ENCODE data around the gene MEPCE.
A peak's percentile ranks its signal among the peaks of the same experiment; 100 is the strongest.

MEPCE gene

GRCh38 chr7:100389437-100390088 lies 40.1 kb upstream of the MEPCE start:
- H3K4me3 ChIP-seq (ENCODE audit: low read depth, low read length): no peak overlapping the region
- no peak for DNase-seq (ENCODE audit: low read depth)
- TF ChIP-seq CTCF (IDR thresholded peaks at IDR 0.05; ENCODE audit: insufficient read depth, low read depth, low read length, missing control alignments): no peak

GRCh38 chr7:100390286-100391009 lies 39.2 kb upstream of the MEPCE start:
- no peak overlapping the region for H3K4me3 ChIP-seq (ENCODE audit: low read depth, low read length)
- no peak for DNase-seq (ENCODE audit: low read depth)
- no peak for TF ChIP-seq CTCF (IDR thresholded peaks at IDR 0.05; ENCODE audit: insufficient read depth, low read depth, low read length, missing control alignments)

GRCh38 chr7:100393233-100393905 lies 36.3 kb upstream of the MEPCE start:
- no peak overlapping the region for H3K4me3 ChIP-seq (ENCODE audit: low read depth, low read length)
- DNase-seq (ENCODE audit: low read depth): no peak
- TF ChIP-seq CTCF (IDR thresholded peaks at IDR 0.05; ENCODE audit: insufficient read depth, low read depth, low read length, missing control alignments): no peak

DNA sequence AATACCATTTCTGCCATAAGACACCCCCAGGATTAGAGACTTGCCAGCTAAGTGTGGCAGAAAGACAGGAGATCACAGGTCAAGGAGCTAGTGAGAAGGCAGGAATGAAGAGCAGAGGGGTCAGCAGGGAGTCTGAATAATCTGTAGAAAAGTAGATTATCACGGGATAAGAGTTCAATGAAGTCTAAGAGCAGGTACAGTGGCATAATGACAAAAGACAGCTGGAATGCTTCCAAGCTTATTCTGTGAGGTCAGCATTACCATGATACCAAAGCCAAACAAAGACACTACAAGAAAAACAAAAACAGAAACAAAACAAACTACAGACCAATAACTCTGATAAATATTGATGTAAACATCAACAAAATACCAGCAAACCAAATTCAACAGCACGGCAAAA lies 35.6 kb upstream of the MEPCE start:
- DNase-seq (ENCODE audit: low read depth): no peak
- H3K4me3 ChIP-seq (ENCODE audit: low read depth, low read length): no peak overlapping the region
- no peak for TF ChIP-seq CTCF (IDR thresholded peaks at IDR 0.05; ENCODE audit: insufficient read depth, low read depth, low read length, missing control alignments)

DNA sequence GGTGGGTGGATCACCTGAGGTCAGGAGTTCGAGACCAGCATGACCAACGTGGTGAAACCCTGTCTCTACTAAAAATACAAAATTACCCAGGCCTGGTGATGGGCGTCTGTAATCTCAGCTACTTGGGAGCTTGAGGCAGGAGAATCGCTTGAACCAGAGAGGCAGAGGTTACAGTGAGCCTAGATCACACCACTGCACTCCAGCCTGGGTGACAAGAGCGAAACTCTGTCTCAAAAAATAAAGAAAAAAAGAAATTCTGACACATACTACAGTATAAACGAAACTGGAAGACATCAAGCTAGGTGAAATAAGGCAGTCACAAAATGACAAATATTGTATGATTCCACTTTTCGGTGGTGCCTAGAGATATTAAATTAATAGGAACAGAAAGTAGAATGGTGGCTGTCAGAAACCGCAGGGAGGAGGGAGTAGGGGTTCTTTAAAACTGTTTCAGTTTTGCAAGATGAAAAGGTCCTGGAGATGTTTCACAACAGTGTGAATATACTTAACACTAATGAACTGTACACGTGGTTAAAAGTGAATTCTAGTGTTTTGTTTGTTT lies 33.1 kb upstream of the MEPCE start:
- DNase-seq (ENCODE audit: low read depth): peak; percentile 92
- no peak for TF ChIP-seq CTCF (IDR thresholded peaks at IDR 0.05; ENCODE audit: insufficient read depth, low read depth, low read length, missing control alignments)
- H3K4me3 ChIP-seq (ENCODE audit: low read depth, low read length): no peak overlapping the region

- DNase-seq (ENCODE audit: low read depth): no peak
- no peak overlapping the region for H3K4me3 ChIP-seq (ENCODE audit: low read depth, low read length)
- no peak for TF ChIP-seq CTCF (IDR thresholded peaks at IDR 0.05; ENCODE audit: insufficient read depth, low read depth, low read length, missing control alignments)
Observed at GRCh38 chr7:100397315-100398081, 32.1 kb upstream of the MEPCE start.

All from GM12865 (cell line).